ENCODE data around the gene KIAA0319L.
A peak's percentile ranks its signal among the peaks of the same experiment; 100 is the strongest.

Gene KIAA0319L

GRCh38 chr1:35563166-35563565 lies 6.0 kb upstream of the KIAA0319L start:
- H3K4me3 ChIP-seq (ENCODE audit: low read depth, low read length) = no peak overlapping the region
- in situ Hi-C loops (cut with HindIII; ENCODE audit: low sequenced_read_pairs) = no loop called here
- DNase-seq (ENCODE audit: low read depth) = no peak
- TF ChIP-seq, protein P1, sequence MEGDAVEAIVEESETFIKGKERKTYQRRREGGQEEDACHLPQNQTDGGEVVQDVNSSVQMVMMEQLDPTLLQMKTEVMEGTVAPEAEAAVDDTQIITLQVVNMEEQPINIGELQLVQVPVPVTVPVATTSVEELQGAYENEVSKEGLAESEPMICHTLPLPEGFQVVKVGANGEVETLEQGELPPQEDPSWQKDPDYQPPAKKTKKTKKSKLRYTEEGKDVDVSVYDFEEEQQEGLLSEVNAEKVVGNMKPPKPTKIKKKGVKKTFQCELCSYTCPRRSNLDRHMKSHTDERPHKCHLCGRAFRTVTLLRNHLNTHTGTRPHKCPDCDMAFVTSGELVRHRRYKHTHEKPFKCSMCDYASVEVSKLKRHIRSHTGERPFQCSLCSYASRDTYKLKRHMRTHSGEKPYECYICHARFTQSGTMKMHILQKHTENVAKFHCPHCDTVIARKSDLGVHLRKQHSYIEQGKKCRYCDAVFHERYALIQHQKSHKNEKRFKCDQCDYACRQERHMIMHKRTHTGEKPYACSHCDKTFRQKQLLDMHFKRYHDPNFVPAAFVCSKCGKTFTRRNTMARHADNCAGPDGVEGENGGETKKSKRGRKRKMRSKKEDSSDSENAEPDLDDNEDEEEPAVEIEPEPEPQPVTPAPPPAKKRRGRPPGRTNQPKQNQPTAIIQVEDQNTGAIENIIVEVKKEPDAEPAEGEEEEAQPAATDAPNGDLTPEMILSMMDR (IDR thresholded peaks at IDR 0.05; ENCODE audit: low read depth, low read length, missing control alignments) = no peak

DNA sequence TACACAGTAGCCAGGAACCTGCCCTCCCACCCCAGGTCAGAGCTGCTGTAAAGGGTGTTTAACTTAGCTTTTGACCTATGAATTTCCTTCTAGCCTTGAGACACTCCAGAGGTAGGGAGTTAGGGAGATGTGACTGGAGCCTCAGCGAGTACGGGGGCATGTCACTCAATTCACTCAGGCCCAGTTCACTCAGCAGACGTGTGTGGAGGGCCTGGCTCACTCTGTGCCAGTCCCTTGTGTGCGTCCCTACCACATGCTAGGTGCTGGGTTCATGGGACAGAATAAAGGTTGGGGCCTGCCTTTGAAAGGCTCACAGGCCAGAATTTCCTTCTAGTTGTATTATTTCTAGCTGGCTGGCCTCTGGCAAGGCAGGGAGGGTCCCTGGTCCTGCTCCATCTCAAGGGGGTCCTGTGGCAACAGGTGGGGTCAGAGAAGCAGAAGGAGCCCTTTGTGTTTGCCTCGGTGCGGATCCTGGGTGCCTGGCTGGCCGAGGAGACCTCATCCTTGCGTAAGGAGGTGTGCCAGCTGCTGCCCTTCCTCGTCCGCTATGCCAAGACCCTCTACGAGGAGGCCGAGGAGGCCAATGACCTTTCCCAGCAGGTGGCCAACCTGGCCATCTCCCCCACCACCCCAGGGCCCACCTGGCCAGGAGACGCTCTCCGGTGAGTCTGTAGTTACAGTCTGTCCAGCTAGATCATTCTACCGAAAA lies 4.9 kb upstream of the KIAA0319L start:
- DNase-seq (ENCODE audit: low read depth) = no peak
- no peak overlapping the region for H3K4me3 ChIP-seq (ENCODE audit: low read depth, low read length)
- TF ChIP-seq, protein P1 (IDR thresholded peaks at IDR 0.05; ENCODE audit: low read depth, low read length, missing control alignments) = no peak
- in situ Hi-C loops (cut with HindIII; ENCODE audit: low sequenced_read_pairs) = no loop called here

- no peak for DNase-seq (ENCODE audit: low read depth)
- in situ Hi-C loops (cut with HindIII; ENCODE audit: low sequenced_read_pairs) = no loop called here
- TF ChIP-seq, protein P1 (IDR thresholded peaks at IDR 0.05; ENCODE audit: low read depth, low read length, missing control alignments) = no peak
- peak overlapping the region; percentile 20 for H3K4me3 ChIP-seq (ENCODE audit: low read depth, low read length)
Measured at GRCh38 chr1:35561297-35561971, 4.2 kb upstream of the KIAA0319L start.

DNA sequence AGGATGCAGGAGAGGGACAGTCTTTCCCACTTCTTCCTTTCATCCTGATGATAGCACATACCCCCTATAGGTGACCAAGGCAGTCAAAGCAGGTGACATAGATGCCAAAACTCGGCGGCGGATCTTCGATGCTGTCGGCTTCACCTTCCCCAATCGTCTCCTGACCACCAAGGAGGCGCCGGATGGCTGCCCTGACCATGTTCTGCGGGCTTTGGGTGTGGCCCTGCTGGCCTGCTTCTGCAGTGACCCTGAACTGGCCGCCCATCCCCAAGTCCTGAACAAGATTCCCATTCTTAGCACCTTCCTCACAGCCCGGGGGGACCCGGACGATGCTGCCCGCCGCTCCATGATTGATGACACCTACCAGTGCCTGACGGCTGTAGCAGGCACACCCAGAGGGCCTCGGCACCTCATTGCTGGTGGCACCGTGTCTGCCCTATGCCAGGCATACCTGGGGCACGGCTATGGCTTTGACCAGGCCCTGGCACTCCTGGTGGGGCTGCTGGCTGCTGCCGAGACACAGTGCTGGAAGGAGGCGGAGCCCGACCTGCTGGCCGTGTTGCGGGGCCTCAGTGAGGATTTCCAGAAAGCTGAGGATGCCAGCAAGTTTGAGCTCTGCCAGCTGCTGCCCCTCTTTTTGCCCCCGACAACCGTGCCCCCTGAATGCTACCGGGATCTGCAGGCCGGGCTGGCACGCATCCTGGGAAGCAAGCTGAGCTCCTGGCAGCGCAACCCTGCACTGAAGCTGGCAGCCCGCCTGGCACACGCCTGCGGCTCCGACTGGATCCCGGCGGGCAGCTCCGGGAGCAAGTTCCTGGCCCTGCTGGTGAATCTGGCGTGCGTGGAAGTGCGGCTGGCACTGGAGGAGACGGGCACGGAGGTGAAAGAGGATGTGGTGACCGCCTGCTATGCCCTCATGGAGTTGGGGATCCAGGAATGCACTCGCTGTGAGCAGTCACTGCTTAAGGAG lies 3.3 kb upstream of the KIAA0319L start:
- no peak for DNase-seq (ENCODE audit: low read depth)
- TF ChIP-seq, protein P1 (IDR thresholded peaks at IDR 0.05; ENCODE audit: low read depth, low read length, missing control alignments) = no peak
- in situ Hi-C loops (cut with HindIII; ENCODE audit: low sequenced_read_pairs) = no loop called here
- peak overlapping the region; percentile 20 for H3K4me3 ChIP-seq (ENCODE audit: low read depth, low read length)

DNA sequence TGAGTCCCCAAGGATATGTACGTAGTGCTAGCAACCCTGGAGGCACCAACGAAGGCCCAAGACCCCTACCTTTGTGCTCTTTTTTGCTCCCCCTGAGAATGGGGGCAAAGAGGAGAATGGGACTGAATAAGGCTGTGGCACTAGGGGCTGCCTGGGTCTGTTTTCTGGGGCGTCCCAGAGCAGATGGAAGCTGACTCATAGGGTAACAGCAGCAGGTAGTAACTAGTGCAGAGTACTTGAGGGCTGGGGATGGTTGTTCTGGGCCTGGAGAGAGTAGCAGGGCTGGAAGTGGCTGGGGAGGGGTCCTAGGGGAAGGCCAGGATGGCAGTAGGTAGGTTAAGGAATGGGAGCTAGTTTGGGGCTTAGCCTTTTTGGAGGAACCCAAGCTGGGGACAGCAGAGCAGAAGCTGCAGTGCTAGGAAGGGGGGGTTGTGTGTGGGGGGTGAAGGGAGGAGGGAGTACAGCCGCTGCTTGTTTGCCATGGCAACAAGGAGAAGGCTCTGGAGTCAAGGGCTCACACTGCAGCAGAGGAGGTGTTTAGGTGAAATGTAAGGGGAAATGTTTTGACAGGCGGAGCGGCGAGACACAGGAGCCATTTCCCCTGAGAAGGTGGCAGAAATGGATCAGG lies 2.2 kb upstream of the KIAA0319L start:
- no peak for DNase-seq (ENCODE audit: low read depth)
- TF ChIP-seq, protein P1 (IDR thresholded peaks at IDR 0.05; ENCODE audit: low read depth, low read length, missing control alignments) = no peak
- H3K4me3 ChIP-seq (ENCODE audit: low read depth, low read length) = peak overlapping the region; percentile 77
- in situ Hi-C loops (cut with HindIII; ENCODE audit: low sequenced_read_pairs) = no loop called here
